ENCODE data around the gene DOCK10.

Gene DOCK10

DNA sequence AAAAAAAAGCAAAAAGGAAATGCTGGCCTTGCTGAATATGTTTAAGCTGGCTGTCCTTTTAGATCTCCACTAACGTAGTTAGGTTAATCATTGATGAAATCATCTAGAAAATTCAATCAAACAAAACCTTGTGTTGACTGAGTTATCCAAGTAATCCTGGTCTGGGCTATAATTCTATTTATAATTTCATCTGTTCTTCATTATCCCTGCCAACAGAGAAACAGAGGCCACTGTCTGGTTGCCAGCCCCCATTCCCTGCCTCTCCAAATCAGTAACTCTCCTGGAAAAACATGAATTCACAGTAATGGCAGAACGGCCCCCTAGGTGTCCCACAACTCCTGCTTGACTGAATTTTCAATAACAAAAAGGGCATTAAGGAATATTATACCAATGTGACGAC, 24.6 kb downstream of the DOCK10 start:
- DNase-seq (ENCODE audit: extremely low read depth, low read depth), result no peak
- TF ChIP-seq, protein P1, sequence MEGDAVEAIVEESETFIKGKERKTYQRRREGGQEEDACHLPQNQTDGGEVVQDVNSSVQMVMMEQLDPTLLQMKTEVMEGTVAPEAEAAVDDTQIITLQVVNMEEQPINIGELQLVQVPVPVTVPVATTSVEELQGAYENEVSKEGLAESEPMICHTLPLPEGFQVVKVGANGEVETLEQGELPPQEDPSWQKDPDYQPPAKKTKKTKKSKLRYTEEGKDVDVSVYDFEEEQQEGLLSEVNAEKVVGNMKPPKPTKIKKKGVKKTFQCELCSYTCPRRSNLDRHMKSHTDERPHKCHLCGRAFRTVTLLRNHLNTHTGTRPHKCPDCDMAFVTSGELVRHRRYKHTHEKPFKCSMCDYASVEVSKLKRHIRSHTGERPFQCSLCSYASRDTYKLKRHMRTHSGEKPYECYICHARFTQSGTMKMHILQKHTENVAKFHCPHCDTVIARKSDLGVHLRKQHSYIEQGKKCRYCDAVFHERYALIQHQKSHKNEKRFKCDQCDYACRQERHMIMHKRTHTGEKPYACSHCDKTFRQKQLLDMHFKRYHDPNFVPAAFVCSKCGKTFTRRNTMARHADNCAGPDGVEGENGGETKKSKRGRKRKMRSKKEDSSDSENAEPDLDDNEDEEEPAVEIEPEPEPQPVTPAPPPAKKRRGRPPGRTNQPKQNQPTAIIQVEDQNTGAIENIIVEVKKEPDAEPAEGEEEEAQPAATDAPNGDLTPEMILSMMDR (IDR thresholded peaks at IDR 0.05; ENCODE audit: low read depth, low read length, missing control alignments), result no peak
- H3K4me3 ChIP-seq (replicated peaks; ENCODE audit: low read depth, low read length), result no peak overlapping the region

DNA sequence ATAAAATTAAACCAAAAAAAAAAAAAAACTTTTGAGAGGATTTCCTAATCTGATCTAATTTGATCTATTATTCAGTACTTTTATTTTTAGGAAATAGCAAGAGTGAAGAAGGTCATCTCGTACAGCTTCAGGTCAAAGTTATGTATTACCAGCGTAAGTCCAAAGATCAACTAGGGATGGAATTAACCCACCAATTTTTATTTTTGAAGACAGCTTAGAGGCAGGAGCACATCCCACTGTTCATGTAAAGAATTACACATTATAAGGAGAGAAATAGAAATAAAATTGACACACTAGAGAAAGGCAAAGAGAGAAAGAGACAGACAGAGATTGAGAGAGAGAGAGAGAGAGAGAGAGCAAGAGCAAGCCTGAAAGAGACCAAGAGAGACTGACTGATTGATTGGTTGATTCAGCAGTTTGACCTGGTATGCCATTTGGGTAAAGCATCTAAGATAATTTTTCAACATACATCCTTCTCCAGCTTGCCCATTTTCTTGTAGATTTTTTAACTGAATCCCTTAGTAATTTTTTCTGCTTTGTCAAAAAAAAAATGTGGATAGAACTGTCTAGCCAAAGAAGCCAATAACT, 25.1 kb downstream of the DOCK10 start:
- H3K4me3 ChIP-seq (replicated peaks; ENCODE audit: low read depth, low read length), result no peak overlapping the region
- TF ChIP-seq, protein P1 (IDR thresholded peaks at IDR 0.05; ENCODE audit: low read depth, low read length, missing control alignments), result no peak
- DNase-seq (ENCODE audit: extremely low read depth, low read depth), result no peak

DNA sequence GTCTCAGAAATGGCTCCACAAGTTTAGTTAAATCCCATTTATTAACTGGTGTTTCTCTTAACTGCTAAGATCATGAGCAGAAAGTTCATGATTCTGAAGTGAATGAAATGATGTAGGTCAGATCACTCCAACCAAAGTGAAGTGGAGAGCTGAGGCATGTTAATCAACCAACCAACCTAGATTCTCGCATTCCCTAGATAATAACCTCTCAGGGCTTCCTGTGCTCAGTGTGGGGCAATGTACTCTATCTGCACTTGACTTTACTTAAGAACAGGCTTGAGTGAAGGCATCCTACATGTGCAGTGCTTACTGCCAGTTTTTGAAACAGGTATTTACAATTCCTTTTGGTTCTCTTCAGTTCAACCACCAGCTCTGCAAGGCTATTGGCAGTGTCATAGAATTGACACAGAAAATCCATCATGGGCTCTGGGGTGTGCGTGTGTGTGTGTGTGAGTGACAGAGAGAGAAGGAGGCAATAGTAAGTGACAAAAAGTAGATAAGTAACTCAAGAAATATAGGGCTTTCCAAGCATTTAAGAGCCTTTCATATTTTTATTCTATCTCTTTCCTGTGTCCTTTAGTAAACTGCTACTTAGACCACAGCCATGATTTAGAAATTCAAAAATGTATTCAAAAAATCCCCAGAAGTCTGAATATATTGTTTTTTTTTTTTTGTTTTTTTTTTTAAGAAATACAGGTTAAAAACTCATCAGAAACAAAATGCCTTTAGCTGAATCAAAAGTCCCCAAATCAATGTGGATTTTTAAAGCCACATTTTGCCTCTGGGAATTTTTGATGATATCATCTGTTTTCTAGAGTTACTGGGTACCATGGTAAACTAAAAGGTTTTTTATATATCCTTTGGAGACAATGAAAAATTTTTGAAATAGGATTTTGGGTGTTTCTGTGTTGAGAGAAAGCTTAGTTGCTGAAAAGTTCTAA, 28.6 kb downstream of the DOCK10 start:
- DNase-seq (ENCODE audit: extremely low read depth, low read depth), result no peak
- no peak overlapping the region for H3K4me3 ChIP-seq (replicated peaks; ENCODE audit: low read depth, low read length)
- TF ChIP-seq, protein P1 (IDR thresholded peaks at IDR 0.05; ENCODE audit: low read depth, low read length, missing control alignments), result no peak

DNA sequence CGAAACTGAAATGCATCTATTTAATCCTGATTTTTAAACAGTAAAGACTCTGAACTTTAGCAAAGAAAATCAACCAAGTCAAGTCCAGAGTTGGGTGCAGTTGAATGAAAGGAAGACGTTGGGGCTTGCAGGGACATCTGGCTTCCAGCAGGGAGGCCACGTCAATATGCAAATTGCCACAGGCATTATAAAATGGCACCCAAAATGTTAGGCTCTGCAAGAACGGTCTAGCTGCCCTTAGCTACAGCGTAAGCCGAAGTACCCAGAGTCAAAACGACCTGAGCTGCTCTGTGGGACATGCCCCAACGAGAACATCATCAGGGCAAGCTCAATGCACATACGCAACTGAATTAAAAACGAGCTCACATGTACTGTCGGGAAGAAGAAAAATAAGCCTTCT, 30.7 kb downstream of the DOCK10 start:
- H3K4me3 ChIP-seq (replicated peaks; ENCODE audit: low read depth, low read length), result no peak overlapping the region
- DNase-seq (ENCODE audit: extremely low read depth, low read depth), result no peak
- TF ChIP-seq, protein P1 (IDR thresholded peaks at IDR 0.05; ENCODE audit: low read depth, low read length, missing control alignments), result no peak

DNA sequence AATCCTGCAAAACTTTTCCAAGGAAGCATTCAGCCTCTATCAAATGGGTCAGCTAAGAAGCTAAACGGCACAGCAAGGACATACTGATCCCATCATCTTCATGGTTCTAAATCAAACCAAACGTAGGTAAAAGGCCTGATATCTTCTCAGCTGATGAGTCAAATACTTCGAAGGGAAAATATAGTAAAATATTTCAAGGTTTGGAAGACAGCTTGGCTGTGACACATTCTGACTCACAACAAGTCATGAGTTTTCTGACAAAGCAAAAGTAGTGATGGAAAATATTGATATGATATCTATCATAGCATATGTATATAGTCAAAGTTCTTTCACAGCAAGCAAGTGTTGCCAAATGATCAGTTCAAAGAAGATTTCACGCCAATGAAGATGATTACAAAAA, 31.5 kb downstream of the DOCK10 start:
- no peak for DNase-seq (ENCODE audit: extremely low read depth, low read depth)
- TF ChIP-seq, protein P1 (IDR thresholded peaks at IDR 0.05; ENCODE audit: low read depth, low read length, missing control alignments), result no peak
- H3K4me3 ChIP-seq (replicated peaks; ENCODE audit: low read depth, low read length), result no peak overlapping the region

DNA sequence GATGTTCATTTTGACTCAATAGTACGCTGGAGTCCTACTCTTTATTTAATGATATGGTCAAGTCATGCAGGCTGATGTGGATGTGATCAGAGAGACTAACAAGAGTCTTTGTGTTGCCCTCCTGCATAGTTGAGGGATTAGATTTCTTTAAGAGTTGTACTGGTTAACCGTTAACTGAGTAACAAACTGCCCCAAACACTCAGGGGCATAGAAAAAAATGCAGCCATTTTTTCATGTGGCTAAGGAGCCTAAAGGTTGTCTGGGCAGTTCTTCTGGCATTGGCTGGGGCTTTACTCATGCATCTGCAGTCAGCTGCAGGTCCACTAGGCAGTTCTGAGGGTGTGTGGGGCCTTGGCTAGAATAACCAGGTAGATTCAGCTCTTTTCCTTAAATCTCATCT, 32.5 kb downstream of the DOCK10 start:
- H3K4me3 ChIP-seq (replicated peaks; ENCODE audit: low read depth, low read length), result no peak overlapping the region
- no peak for DNase-seq (ENCODE audit: extremely low read depth, low read depth)
- TF ChIP-seq, protein P1 (IDR thresholded peaks at IDR 0.05; ENCODE audit: low read depth, low read length, missing control alignments), result no peak
